H1 (cell line): ENCODE measurements around the gene GNLY. TPM values are rescaled to one million over a fixed set of nuclear protein-coding genes. Genes with fewer than 3 reads are reported as not detected.

Experiments
- CTCF ChIA-PET: fragments of 300-600 bp; sonication (Branson Sonifier 250); formaldehyde crosslinking; loops from one replicate; lab custom pipeline; 2021; ENCODE audit not compliant: partially characterized antibody; lab: Charles Lee
- POLR2A ChIA-PET: fragments of 300-600 bp; sonication (Branson Sonifier 250); formaldehyde crosslinking; loops from one replicate; lab custom pipeline; 2021; ENCODE audit warnings: inconsistent platforms; ENCODE audit not compliant: partially characterized antibody; lab: Charles Lee
- DNase-seq, 2 experiments: peaks; one replicate each; pipeline versions ENCODE4 v3.0.0 to v3.0.0-alpha.2; 2010 to 2022; ENCODE audit warnings: low spot score in 2 of 2, low read depth in 1 of 2, mixed read lengths in 1 of 2
- FAIRE-seq: peaks from 2 replicates; lab custom pipeline; 2011; peaks lifted over from hg19 to GRCh38; lab: Jason Lieb, UNC
- H2AFZ ChIP-seq: 2 replicates; pipeline ENCODE4 v1.8.1; 2012; ENCODE audit warnings: low read length, inconsistent platforms
- H2AK5ac ChIP-seq: 2 replicates; pipeline ENCODE4 v1.6.1; 2013; ENCODE audit warnings: low read depth, low read length
- H2BK120ac ChIP-seq: replicated peaks from 2 replicates; pipeline ENCODE3; 2013; ENCODE audit warnings: low read depth, low read length, inconsistent platforms
- H2BK12ac ChIP-seq: 2 replicates; pipeline ENCODE4 v1.6.1; 2013; ENCODE audit warnings: low read depth, low read length
- H2BK15ac ChIP-seq: 2 replicates; pipeline ENCODE4 v1.6.1; 2013; ENCODE audit warnings: low read length
- H2BK20ac ChIP-seq: 2 replicates; pipeline ENCODE4 v1.6.1; 2013; ENCODE audit warnings: low read length
- H2BK5ac ChIP-seq: 2 replicates; pipeline ENCODE4 v1.6.1; 2013; ENCODE audit warnings: low read depth, low read length
- H3K14ac ChIP-seq: 2 replicates; pipeline ENCODE4 v1.6.1; 2013; ENCODE audit warnings: inconsistent platforms; ENCODE audit not compliant: insufficient read length
- H3K18ac ChIP-seq: 2 replicates; pipeline ENCODE4 v1.6.1; 2013; ENCODE audit warnings: low read length; ENCODE audit errors: extremely low read depth
- H3K23ac ChIP-seq: 2 replicates; pipeline ENCODE4 v1.6.1; 2013; ENCODE audit warnings: inconsistent platforms; ENCODE audit not compliant: insufficient read length
- H3K23me2 ChIP-seq: 2 replicates; pipeline ENCODE4 v1.6.1; 2013; ENCODE audit warnings: low read depth, low read length
- H3K27ac ChIP-seq: 2 replicates; pipeline ENCODE4 v1.6.1; 2011; ENCODE audit warnings: low read depth, low read length, inconsistent platforms
- H3K27me3 ChIP-seq, 4 experiments: replicated peaks in 1 of 4; 1 replicate in 1 of 4; 2 replicates in 3 of 4; pipeline versions ENCODE4 v1.6.1 to v1.8.1; 2011 to 2013; ENCODE audit warnings: low read length in 3 of 4, mild to moderate bottlenecking in 3 of 4, inconsistent platforms in 2 of 4, mixed read lengths in 2 of 4, moderate library complexity in 1 of 4; ENCODE audit not compliant: control insufficient read depth in 3 of 4, insufficient read depth in 3 of 4; ENCODE audit errors: extremely low read depth in 1 of 4
- H3K36me3 ChIP-seq, 4 experiments: 2 replicates each; pipeline versions ENCODE4 v1.6.1 to v1.8.1; 2011 to 2013; ENCODE audit warnings: mild to moderate bottlenecking in 4 of 4, low read length in 3 of 4, moderate library complexity in 2 of 4, control low read depth in 1 of 4, inconsistent platforms in 1 of 4; ENCODE audit not compliant: insufficient read depth in 4 of 4, control insufficient read depth in 2 of 4
- H3K4ac ChIP-seq: replicated peaks from 2 replicates; pipeline ENCODE3; 2013; ENCODE audit warnings: low read length, low read depth, mixed read lengths, inconsistent platforms; ENCODE audit not compliant: insufficient read length
- H3K4me1 ChIP-seq, 4 experiments: replicated peaks in 1 of 4; 1 replicate in 1 of 4; 2 replicates in 3 of 4; pipeline versions ENCODE4 v1.6.1 to v1.8.1; 2011 to 2013; ENCODE audit warnings: low read length in 3 of 4, inconsistent platforms in 2 of 4, mixed read lengths in 1 of 4; ENCODE audit not compliant: insufficient read depth in 4 of 4, control insufficient read depth in 3 of 4
- H3K4me2 ChIP-seq, 2 experiments: 2 replicates each; pipeline versions ENCODE4 v1.6.1 to v1.8.1; 2011 to 2013; ENCODE audit warnings: low read depth in 2 of 2, low read length in 2 of 2, control low read depth in 1 of 2, inconsistent platforms in 1 of 2, mild to moderate bottlenecking in 1 of 2; ENCODE audit not compliant: insufficient read depth in 1 of 2
- H3K4me3 ChIP-seq, 4 experiments: fragments of 200-600, 300-600 bp in 1 of 4; sonication (generic), shearing (Covaris generic), sonication (Bioruptor Twin) in 1 of 4; 2 replicates each; pipeline versions ENCODE4 v1.5.1 to v1.8.1; 2011 to 2016; ENCODE audit warnings: low read length in 4 of 4, low read depth in 3 of 4, control low read depth in 2 of 4, inconsistent platforms in 2 of 4, mild to moderate bottlenecking in 2 of 4, mixed read lengths in 1 of 4, moderate library complexity in 1 of 4; ENCODE audit not compliant: insufficient read depth in 2 of 4; ENCODE audit errors: extremely low read depth in 1 of 4
- H3K56ac ChIP-seq: replicated peaks from 2 replicates; pipeline ENCODE3; 2013; ENCODE audit warnings: low read depth, mild to moderate bottlenecking, mixed read lengths, low read length, inconsistent platforms; ENCODE audit not compliant: insufficient read length
- H3K79me1 ChIP-seq: 2 replicates; pipeline ENCODE4 v1.6.1; 2013; ENCODE audit warnings: low read depth, low read length, control low read depth
- H3K79me2 ChIP-seq, 2 experiments: 2 replicates each; pipeline versions ENCODE4 v1.6.1 to v1.8.1; 2012 to 2013; ENCODE audit warnings: low read length in 2 of 2, mild to moderate bottlenecking in 2 of 2, inconsistent platforms in 1 of 2; ENCODE audit not compliant: insufficient read depth in 2 of 2, control insufficient read depth in 1 of 2
- H3K9ac ChIP-seq, 4 experiments: replicated peaks in 1 of 4; 1 replicate in 1 of 4; 2 replicates in 3 of 4; pipeline versions ENCODE4 v1.6.1 to v1.8.1; 2011 to 2013; ENCODE audit warnings: low read depth in 3 of 4, low read length in 3 of 4, control low read depth in 2 of 4, mild to moderate bottlenecking in 2 of 4, moderate library complexity in 2 of 4, inconsistent platforms in 1 of 4; ENCODE audit errors: extremely low read depth in 1 of 4
- H3K9me3 ChIP-seq, 2 experiments: 2 replicates each; pipeline versions ENCODE4 v1.6.1 to v1.8.1; 2012 to 2013; ENCODE audit warnings: mild to moderate bottlenecking in 2 of 2, moderate library complexity in 2 of 2, control low read depth in 1 of 2, inconsistent platforms in 1 of 2, low read depth in 1 of 2, low read length in 1 of 2, mixed read lengths in 1 of 2; ENCODE audit not compliant: insufficient read depth in 2 of 2
- H4K20me1 ChIP-seq, 2 experiments: replicated peaks in 1 of 2; 2 replicates each; pipeline versions ENCODE3 to v1.8.1; 2011 to 2013; ENCODE audit warnings: inconsistent platforms in 2 of 2, low read length in 2 of 2, mild to moderate bottlenecking in 1 of 2; ENCODE audit not compliant: insufficient read depth in 2 of 2, control insufficient read depth in 1 of 2
- H4K5ac ChIP-seq: 2 replicates; pipeline ENCODE4 v1.6.1; 2013; ENCODE audit warnings: low read length, low read depth, mixed read lengths, inconsistent platforms; ENCODE audit not compliant: insufficient read length
- H4K8ac ChIP-seq: 2 replicates; pipeline ENCODE4 v1.8.0; 2013; ENCODE audit warnings: mild to moderate bottlenecking, moderate library complexity, low read length, inconsistent platforms; ENCODE audit not compliant: insufficient read depth; ENCODE audit errors: extremely low read depth
- H4K91ac ChIP-seq: replicated peaks from 2 replicates; pipeline ENCODE3; 2013; ENCODE audit warnings: low read length, mixed read lengths, inconsistent platforms; ENCODE audit not compliant: insufficient read length
- CEBPB ChIP-seq: IDR thresholded peaks from 2 replicates; pipeline ENCODE4 v1.6.1; 2012; ENCODE audit warnings: low read depth, low read length
- MAFK ChIP-seq: IDR thresholded peaks from 2 replicates; pipeline ENCODE4 v1.6.1; 2012; ENCODE audit warnings: low read depth, mild to moderate bottlenecking, improper control_type of control experiment, low read length
- RAD21 ChIP-seq, 2 experiments: IDR thresholded peaks in 1 of 2; conservative IDR thresholded peaks in 1 of 2; 2 replicates each; pipeline ENCODE4 v1.6.1; 2011; ENCODE audit warnings: low read depth in 2 of 2, low read length in 2 of 2, improper control_type of control experiment in 1 of 2, inconsistent platforms in 1 of 2, mild to moderate bottlenecking in 1 of 2, moderate library complexity in 1 of 2
- TAF7 ChIP-seq: optimal IDR thresholded peaks from 2 replicates; pipeline ENCODE3; 2011; ENCODE audit warnings: low read depth, mild to moderate bottlenecking, inconsistent platforms, low read length, moderate library complexity, borderline replicate concordance
- TCF12 ChIP-seq: IDR thresholded peaks from 2 replicates; pipeline ENCODE4 v1.6.1; 2011; ENCODE audit warnings: low read depth, mild to moderate bottlenecking, low read length
- whole genome bisulfite sequencing, 2 experiments: shearing (Covaris generic) in 1 of 2; methylation state at CpG; one replicate each; pipeline versions ENCODE4 v1.1.6 to v1.1.7; 2013 to 2015; ENCODE audit warnings: low lambda C conversion rate in 2 of 2, mixed read lengths in 2 of 2, inconsistent platforms in 1 of 2, low coverage in 1 of 2, missing lambda C conversion rate in 1 of 2; ENCODE audit not compliant: insufficient replicate concordance in 2 of 2, insufficient coverage in 1 of 2, insufficient read length in 1 of 2; ENCODE audit errors: extremely low coverage in 1 of 2, missing lambda C conversion rate in 1 of 2; 5-methylcytosine and 5-hydroxymethylcytosine counted together
- polyA plus RNA-seq, 7 experiments: library from polyadenylated mRNA; depleted of rRNA in 3 of 7; stranded (reverse) in 5 of 7; unstranded in 2 of 7; fragments of >200 nt in 5 of 7; fragments of 200-250 nt in 2 of 7; gene quantifications; 1 replicate in 5 of 7; 2 replicates in 1 of 7; 4 replicates in 1 of 7; pipeline versions ENCODE4 v1.2.1 to v1.2.3, GENCODE V29; 2011 to 2013; ENCODE audit warnings: missing spikeins in 2 of 7, mixed read lengths in 2 of 7
- total RNA-seq: library from RNA; stranded (reverse); fragmentation: NEBNext Ultra II Directional; extraction: Animal tissue kit (Norgen Biotek cat#: 25700); gene quantifications from 2 replicates; pipeline ENCODE4 v1.2.1, GENCODE V29; 2021

The GNLY gene
- total and polyA plus RNA-seq, 2 of the 8 experiments (the other 6 are each of a cell fraction or from before 2014, with no cell fraction given) = 0.03 TPM; not detected in 1

- H3K27ac ChIP-seq = no peak overlapping the region
- no peaks in the 10 kb centered on the region; a peak in 1 of 7 replicates for H3K27me3 ChIP-seq
- H3K9ac ChIP-seq = no peak overlapping the region
- H3K79me2 ChIP-seq = no peaks in the 10 kb centered on the region
- no peak overlapping the region for H3K14ac ChIP-seq
- ChIA-PET POLR2A (interaction anchor here (1.3 to 3.1 kb wide), 3 partner anchors 16 to 70 kb away, joined by 3 to 9 read pairs (median 4); no protein-coding TSS in a partner anchor), CTCF (interaction anchor here (0.5 to 1.8 kb wide), 6 partner anchors 8 to 138 kb away, joined by 3 to 6 read pairs (median 4); no protein-coding TSS in a partner anchor)
- no peak overlapping the region for H3K4me3 ChIP-seq
- no peak overlapping the region for H2BK20ac ChIP-seq
- FAIRE-seq = no peak
- H3K23ac ChIP-seq = no peak overlapping the region
- no peak overlapping the region for H4K8ac ChIP-seq
- DNase-seq = no peak
- H3K36me3 ChIP-seq = no peaks in the 10 kb centered on the region
- H4K91ac ChIP-seq = no peak overlapping the region
- H3K4me2 ChIP-seq = no peak overlapping the region
- no peak overlapping the region for H2AK5ac ChIP-seq
- H3K4ac ChIP-seq = no peak overlapping the region
- H3K79me1 ChIP-seq = no peaks in the 10 kb centered on the region
- no peak overlapping the region for H2BK12ac ChIP-seq
- no peaks in the 10 kb centered on the region for H4K20me1 ChIP-seq
- 99% methylated on average over 6 of the region's 6 CpGs; no CpG with 5 or more reads in 1 of the 2 experiments for WGBS, 2 experiments
- no peak overlapping the region for H2BK120ac ChIP-seq
- H2BK15ac ChIP-seq = no peak overlapping the region
- no peak overlapping the region for H3K56ac ChIP-seq
- H3K9me3 ChIP-seq = no peaks in the 10 kb centered on the region
- H2AFZ ChIP-seq = no peak overlapping the region
- H2BK5ac ChIP-seq = no peak overlapping the region
- H3K18ac ChIP-seq = no peak overlapping the region
- H3K4me1 ChIP-seq = peaks cover 0 to 7% (median 1%) of the 10 kb centered on the region in 4 experiments; a peak in 2 of 7 replicates
- no peaks in the 10 kb centered on the region for H3K23me2 ChIP-seq
- no peak overlapping the region for H4K5ac ChIP-seq
- TF ChIP-seq TCF12 (no peak), TAF7 (no peak), RAD21 (IDR thresholded peaks at IDR 0.05 in 1 of 2, conservative IDR thresholded peaks at IDR 0.05 in 1 of 2; ENCODE audit: low read depth in 2 of 2, low read length in 2 of 2) (no peak), CEBPB (no peak), MAFK (no peak)
These were observed 18.7 kb upstream of the GNLY start for GRCh38 chr2:85675427-85675826.
